HepG2 (cell line): ENCODE data around the gene ABCF1. TPM values are rescaled to one million over a fixed set of nuclear protein-coding genes. Genes with fewer than 3 reads are reported as not detected.
A peak's percentile ranks its signal among the peaks of the same experiment; 100 is the strongest.

ENCODE experiments used
- DMAP1 ChIP-seq: IDR thresholded peaks from 2 replicates; pipeline ENCODE4 v1.6.1; 2016
- ELF3 ChIP-seq: IDR thresholded peaks from 2 replicates; pipeline ENCODE4 v1.6.1; 2016; ENCODE audit warnings: missing genetic modification reagents, missing compliant biosample characterization
- FOXO1 ChIP-seq: sonication (generic); formaldehyde crosslinking; IDR thresholded peaks from 2 replicates; pipeline ENCODE4 v1.4.0; 2020; ENCODE audit warnings: missing genetic modification reagents
- GTF2F1 ChIP-seq: fragments of 150-350 bp; IDR thresholded peaks from 2 replicates; pipeline ENCODE4 v1.6.1; 2014; ENCODE audit warnings: low read length
- HNRNPLL ChIP-seq: fragments of 200-400 bp; formaldehyde crosslinking; IDR thresholded peaks from 2 replicates; pipeline ENCODE4 v1.6.1; 2017; ENCODE audit warnings: mild to moderate bottlenecking, low read depth, low read length; ENCODE audit not compliant: poor library complexity, severe bottlenecking
- HNRNPUL1 ChIP-seq: fragments of 200-400 bp; formaldehyde crosslinking; IDR thresholded peaks from 2 replicates; pipeline ENCODE4 v1.6.1; 2017; ENCODE audit warnings: low read depth, mild to moderate bottlenecking, low read length, moderate library complexity
- MAF1 ChIP-seq: sonication (generic); formaldehyde crosslinking; IDR thresholded peaks from 2 replicates; pipeline ENCODE4 v1.5.0; 2020; ENCODE audit warnings: missing genetic modification reagents, borderline replicate concordance
- MBD4 ChIP-seq: IDR thresholded peaks from 2 replicates; pipeline ENCODE4 v1.6.1; 2012; ENCODE audit warnings: low read length, inconsistent platforms, borderline replicate concordance
- MEIS1 ChIP-seq: sonication (generic); formaldehyde crosslinking; IDR thresholded peaks from 2 replicates; pipeline ENCODE4 v1.9.0; 2021; ENCODE audit warnings: mild to moderate bottlenecking, missing genetic modification reagents, moderate library complexity, borderline replicate concordance
- MIXL1 ChIP-seq: IDR thresholded peaks from 2 replicates; pipeline ENCODE4 v1.6.1; 2016
- MYPOP ChIP-seq: sonication (generic); formaldehyde crosslinking; IDR thresholded peaks from 2 replicates; pipeline ENCODE4 v1.8.1; 2023; ENCODE audit warnings: mild to moderate bottlenecking, moderate library complexity, missing genetic modification reagents
- NR2C2 ChIP-seq: sonication (generic); formaldehyde crosslinking; IDR thresholded peaks from 2 replicates; pipeline ENCODE4 v1.4.0; 2020; ENCODE audit warnings: missing genetic modification reagents, mild to moderate bottlenecking, moderate library complexity, borderline replicate concordance
- XBP1 ChIP-seq: sonication (generic); formaldehyde crosslinking; IDR thresholded peaks from 2 replicates; pipeline ENCODE4 v1.5.0; 2020; ENCODE audit warnings: missing genetic modification reagents
- YEATS4 ChIP-seq: sonication (generic); formaldehyde crosslinking; IDR thresholded peaks from 2 replicates; pipeline ENCODE4 v1.4.0; 2020; ENCODE audit warnings: missing genetic modification reagents, borderline replicate concordance
- ZEB1 ChIP-seq: IDR thresholded peaks from 2 replicates; pipeline ENCODE4 v1.6.1; 2012; ENCODE audit warnings: mild to moderate bottlenecking, low read depth, inconsistent platforms; ENCODE audit not compliant: insufficient replicate concordance
- ZFX ChIP-seq: sonication (generic); formaldehyde crosslinking; IDR thresholded peaks from 2 replicates; pipeline ENCODE4 v1.4.0; 2020; ENCODE audit warnings: mild to moderate bottlenecking, low read depth, missing genetic modification reagents, moderate library complexity
- ZNF7 ChIP-seq: IDR thresholded peaks from 2 replicates; pipeline ENCODE4 v1.6.1; 2016; ENCODE audit warnings: missing biosample characterization, missing genetic modification reagents
- ZZZ3 ChIP-seq: sonication (generic); formaldehyde crosslinking; IDR thresholded peaks from 2 replicates; pipeline ENCODE4 v1.4.0; 2020; ENCODE audit warnings: missing genetic modification reagents, mild to moderate bottlenecking, borderline replicate concordance
- polyA plus RNA-seq, 8 experiments: library from polyadenylated mRNA; depleted of rRNA in 3 of 8; stranded (reverse) in 7 of 8; unstranded in 1 of 8; fragments of >200 nt; fragmentation: Illumina TruSeq in 4 of 8; extraction: Trizol in 4 of 8; gene quantifications; 2 replicates each; pipeline versions ENCODE4 v1.2.1 to v1.2.3, GENCODE V29; 2011 to 2016; ENCODE audit warnings: low read depth in 4 of 8, missing spikeins in 1 of 8, mixed read lengths in 1 of 8; ENCODE audit not compliant: insufficient read depth in 1 of 8
- total RNA-seq, 5 experiments: library from RNA; depleted of rRNA; stranded (reverse); fragments of >200 nt; fragmentation: Illumina TruSeq; extraction: Trizol; gene quantifications; 2 replicates each; pipeline ENCODE4 v1.2.3, GENCODE V29; 2016; ENCODE audit warnings: low read depth in 1 of 5
- TF ChIP-seq, protein P1 (sequence below): sonication (generic); formaldehyde crosslinking; IDR thresholded peaks from 2 replicates; pipeline ENCODE4 v1.4.0; 2020; ENCODE audit warnings: missing genetic modification reagents
- TF ChIP-seq, protein P2 (sequence below): sonication (generic); formaldehyde crosslinking; IDR thresholded peaks from 2 replicates; pipeline ENCODE4 v1.4.0; 2020; ENCODE audit warnings: missing genetic modification reagents, borderline replicate concordance
- TF ChIP-seq, protein P3 (sequence below): IDR thresholded peaks from 2 replicates; pipeline ENCODE4 v1.6.1; 2016; ENCODE audit warnings: missing biosample characterization, missing genetic modification reagents, low read depth

ABCF1 gene
- total and polyA plus RNA-seq, 2 of the 13 experiments (the other 11 are each of a cell fraction or from before 2014, with no cell fraction given) = 25.4 to 98.9 TPM

- TF ChIP-seq, protein P1, sequence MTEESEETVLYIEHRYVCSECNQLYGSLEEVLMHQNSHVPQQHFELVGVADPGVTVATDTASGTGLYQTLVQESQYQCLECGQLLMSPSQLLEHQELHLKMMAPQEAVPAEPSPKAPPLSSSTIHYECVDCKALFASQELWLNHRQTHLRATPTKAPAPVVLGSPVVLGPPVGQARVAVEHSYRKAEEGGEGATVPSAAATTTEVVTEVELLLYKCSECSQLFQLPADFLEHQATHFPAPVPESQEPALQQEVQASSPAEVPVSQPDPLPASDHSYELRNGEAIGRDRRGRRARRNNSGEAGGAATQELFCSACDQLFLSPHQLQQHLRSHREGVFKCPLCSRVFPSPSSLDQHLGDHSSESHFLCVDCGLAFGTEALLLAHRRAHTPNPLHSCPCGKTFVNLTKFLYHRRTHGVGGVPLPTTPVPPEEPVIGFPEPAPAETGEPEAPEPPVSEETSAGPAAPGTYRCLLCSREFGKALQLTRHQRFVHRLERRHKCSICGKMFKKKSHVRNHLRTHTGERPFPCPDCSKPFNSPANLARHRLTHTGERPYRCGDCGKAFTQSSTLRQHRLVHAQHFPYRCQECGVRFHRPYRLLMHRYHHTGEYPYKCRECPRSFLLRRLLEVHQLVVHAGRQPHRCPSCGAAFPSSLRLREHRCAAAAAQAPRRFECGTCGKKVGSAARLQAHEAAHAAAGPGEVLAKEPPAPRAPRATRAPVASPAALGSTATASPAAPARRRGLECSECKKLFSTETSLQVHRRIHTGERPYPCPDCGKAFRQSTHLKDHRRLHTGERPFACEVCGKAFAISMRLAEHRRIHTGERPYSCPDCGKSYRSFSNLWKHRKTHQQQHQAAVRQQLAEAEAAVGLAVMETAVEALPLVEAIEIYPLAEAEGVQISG (CRISPR knock-in tag) = peak; percentile 76
- peak; percentile 52; the same call in 1 of the 2 replicates for TF ChIP-seq MAF1
- TF ChIP-seq YEATS4 (CRISPR knock-in tag) = peak; percentile 98
- TF ChIP-seq MBD4 = no peak
- no peak for TF ChIP-seq HNRNPUL1
- peak; percentile 95 for TF ChIP-seq HNRNPLL
- TF ChIP-seq MIXL1 (CRISPR knock-in tag) = peak; percentile 11; the same call in 1 of the 2 replicates
- peak; percentile 45; the same call in 1 of the 2 replicates for TF ChIP-seq ELF3 (CRISPR knock-in tag)
- TF ChIP-seq ZZZ3 = no peak
- peak; percentile 90 for TF ChIP-seq MYPOP (CRISPR knock-in tag)
- TF ChIP-seq XBP1 (CRISPR knock-in tag) = no peak
- no peak; the same call in 1 of the 2 replicates for TF ChIP-seq MEIS1 (CRISPR knock-in tag)
- peak; percentile 43 for TF ChIP-seq ZEB1
- peak; percentile 62; the same call in 1 of the 2 replicates for TF ChIP-seq NR2C2 (CRISPR knock-in tag)
- TF ChIP-seq, protein P2, sequence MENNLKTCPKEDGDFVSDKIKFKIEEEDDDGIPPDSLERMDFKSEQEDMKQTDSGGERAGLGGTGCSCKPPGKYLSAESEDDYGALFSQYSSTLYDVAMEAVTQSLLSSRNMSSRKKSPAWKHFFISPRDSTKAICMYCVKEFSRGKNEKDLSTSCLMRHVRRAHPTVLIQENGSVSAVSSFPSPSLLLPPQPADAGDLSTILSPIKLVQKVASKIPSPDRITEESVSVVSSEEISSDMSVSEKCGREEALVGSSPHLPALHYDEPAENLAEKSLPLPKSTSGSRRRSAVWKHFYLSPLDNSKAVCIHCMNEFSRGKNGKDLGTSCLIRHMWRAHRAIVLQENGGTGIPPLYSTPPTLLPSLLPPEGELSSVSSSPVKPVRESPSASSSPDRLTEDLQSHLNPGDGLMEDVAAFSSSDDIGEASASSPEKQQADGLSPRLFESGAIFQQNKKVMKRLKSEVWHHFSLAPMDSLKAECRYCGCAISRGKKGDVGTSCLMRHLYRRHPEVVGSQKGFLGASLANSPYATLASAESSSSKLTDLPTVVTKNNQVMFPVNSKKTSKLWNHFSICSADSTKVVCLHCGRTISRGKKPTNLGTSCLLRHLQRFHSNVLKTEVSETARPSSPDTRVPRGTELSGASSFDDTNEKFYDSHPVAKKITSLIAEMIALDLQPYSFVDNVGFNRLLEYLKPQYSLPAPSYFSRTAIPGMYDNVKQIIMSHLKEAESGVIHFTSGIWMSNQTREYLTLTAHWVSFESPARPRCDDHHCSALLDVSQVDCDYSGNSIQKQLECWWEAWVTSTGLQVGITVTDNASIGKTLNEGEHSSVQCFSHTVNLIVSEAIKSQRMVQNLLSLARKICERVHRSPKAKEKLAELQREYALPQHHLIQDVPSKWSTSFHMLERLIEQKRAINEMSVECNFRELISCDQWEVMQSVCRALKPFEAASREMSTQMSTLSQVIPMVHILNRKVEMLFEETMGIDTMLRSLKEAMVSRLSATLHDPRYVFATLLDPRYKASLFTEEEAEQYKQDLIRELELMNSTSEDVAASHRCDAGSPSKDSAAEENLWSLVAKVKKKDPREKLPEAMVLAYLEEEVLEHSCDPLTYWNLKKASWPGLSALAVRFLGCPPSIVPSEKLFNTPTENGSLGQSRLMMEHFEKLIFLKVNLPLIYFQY (CRISPR knock-in tag) = peak; percentile 30; the same call in 1 of the 2 replicates
- TF ChIP-seq, protein P3, sequence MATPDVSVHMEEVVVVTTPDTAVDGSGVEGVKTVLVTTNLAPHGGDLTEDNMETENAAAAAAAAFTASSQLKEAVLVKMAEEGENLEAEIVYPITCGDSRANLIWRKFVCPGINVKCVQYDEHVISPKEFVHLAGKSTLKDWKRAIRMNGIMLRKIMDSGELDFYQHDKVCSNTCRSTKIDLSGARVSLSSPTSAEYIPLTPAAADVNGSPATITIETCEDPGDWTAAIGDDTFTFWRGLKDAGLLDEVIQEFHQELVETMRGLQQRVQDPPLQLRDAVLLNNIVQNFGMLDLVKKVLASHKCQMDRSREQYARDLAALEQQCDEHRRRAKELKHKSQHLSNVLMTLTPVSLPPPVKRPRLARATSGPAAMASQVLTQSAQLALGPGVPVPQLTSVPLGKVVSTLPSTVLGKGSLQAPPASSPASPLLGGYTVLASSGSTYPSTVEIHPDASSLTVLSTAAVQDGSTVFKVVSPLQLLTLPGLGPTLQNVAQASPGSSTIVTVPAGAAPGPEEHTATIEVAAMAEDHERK (CRISPR knock-in tag) = peak; percentile 80
- TF ChIP-seq ZNF7 (CRISPR knock-in tag) = no peak
- TF ChIP-seq DMAP1 (CRISPR knock-in tag) = peak; percentile 98
- peak; percentile 53; the same call in 1 of the 2 replicates for TF ChIP-seq FOXO1 (CRISPR knock-in tag)
- peak; percentile 93; the same call in 1 of the 2 replicates for TF ChIP-seq GTF2F1
- peak; percentile 69 for TF ChIP-seq ZFX (CRISPR knock-in tag)
Observed at GRCh38 chr6:30617565-30618269, 46.5 kb downstream of the ABCF1 start, which contains the start of gene MRPS18B (continued).
